HL-60/S4 treated with phorbol 12-myristate 13-acetate at 8.2 ng/mL for 4 days and 3 days (cell line): ENCODE results near the gene PLIN3.
"Not testable (repeated sequence)": the region's sequence is repeated elsewhere in the genome, so short reads cannot be mapped to it uniquely, and the experiment has no call there.

ENCODE experiments used
- in situ Hi-C: fragments of 300-500 bp; cut with MboI; formaldehyde crosslinking; loops from 2 replicates; pipeline ENCODE4 v1.15.0; 2022; ENCODE audit warnings: low sequenced_read_pairs

The PLIN3 gene

GRCh38 chr19:4891066-4891465 is 23.6 kb upstream of the PLIN3 start:
- in situ Hi-C loops: no loop called here

GRCh38 chr19:4889034-4889815 is 21.8 kb upstream of the PLIN3 start:
- in situ Hi-C loops: no loop called here

GRCh38 chr19:4887803-4888202 is 20.3 kb upstream of the PLIN3 start:
- in situ Hi-C loops: not testable (repeated sequence)

DNA sequence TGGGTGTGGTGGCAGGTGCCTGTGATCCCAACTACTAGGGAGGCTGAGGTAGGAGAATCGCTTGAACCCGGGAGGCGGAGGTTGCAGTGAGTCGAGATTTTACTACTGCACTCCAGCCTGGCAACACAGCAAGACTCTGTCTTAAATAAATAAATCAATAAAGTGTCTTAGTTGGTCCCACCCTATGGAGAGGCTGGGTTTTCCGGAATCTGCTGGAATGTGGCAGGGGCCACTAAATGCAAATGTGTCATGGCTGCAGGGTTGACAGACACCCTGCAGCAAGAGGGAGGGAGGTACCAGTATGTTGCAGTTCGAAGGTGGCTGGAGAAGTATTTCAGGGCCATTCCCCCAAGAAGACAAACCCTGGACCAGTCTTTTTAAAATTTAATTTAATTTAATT is 17.5 kb upstream of the PLIN3 start:
- in situ Hi-C loops: not testable (repeated sequence)

DNA sequence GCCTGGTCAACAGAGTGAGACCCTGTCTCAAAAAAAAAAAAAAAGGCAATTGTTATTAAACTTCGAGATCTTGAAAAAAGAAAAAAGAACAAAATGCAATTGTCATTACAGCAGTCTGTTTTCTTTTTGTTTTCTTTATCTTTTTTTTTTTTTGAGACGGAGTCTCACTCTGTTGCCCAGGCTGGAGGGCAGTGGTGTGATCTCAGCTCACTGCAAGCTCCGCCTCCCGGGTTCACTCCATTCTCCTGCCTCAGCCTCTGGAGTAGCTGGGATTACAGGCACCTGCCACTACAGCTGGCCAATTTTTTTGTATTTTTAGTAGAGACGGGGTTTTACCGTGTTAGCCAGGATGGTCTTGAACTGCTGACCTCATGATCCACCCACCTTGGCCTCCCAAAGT is 15.4 kb upstream of the PLIN3 start:
- in situ Hi-C loops: not testable (repeated sequence)

DNA sequence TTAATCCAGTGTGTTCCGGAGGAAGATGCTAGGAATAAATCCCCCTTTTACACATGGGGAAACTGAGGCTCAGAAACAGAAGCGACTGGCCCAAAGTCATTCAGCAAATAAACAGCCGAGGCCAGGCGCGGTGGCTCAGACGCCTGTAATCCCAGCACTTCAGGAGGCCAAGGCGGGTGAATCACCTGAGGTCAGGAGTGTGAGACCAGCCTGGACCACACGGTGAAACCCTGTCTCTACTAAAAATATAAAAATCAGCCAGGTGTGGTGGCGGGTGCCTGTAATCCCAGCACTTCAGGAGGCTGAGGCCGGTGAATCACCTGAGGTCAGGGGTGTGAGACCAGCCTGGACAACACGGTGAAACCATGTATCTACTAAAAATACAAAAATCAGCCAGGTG is 11.6 kb upstream of the PLIN3 start:
- in situ Hi-C loops: no loop called here

- in situ Hi-C loops: no loop called here
These were observed 11.1 kb upstream of the PLIN3 start for GRCh38 chr19:4878491-4878968.

DNA sequence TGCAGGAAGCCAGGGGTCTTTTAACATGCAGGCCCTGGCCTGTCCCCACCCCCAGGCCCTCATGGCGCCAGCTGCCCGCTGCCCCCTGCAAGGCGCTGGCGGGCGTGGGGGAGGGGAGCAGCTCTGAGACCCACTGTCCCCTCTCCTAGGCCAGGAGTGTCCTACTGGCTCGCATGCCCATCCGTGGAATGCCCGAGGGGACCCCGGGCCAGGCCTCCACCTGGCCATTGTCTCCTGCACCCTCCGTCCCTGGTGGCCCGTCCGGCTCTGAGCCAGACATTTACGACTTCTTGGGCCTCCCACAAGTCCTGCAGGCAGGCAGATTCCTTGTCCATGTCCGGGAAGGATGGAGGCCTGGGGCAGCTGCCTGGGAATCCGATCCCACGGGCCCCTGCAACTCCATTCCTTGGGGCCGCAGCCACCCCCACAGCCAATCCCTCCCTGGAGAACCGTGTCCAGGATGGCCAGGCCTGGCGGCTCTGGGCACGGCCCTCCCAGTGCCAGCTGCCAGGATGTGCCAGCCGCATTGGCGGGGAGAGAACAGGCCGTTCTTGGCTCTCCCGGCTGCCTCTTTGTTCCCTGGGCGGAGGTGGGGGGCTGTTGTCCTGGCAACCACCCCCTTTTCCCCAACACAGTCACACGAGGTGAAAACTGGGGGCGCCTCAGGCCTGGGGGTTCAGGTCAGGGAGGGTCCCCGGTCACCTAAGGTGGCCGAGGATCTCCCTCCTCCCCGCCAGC is 10.5 kb upstream of the PLIN3 start:
- in situ Hi-C loops: no loop called here

GRCh38 chr19:4873930-4874329 is 6.5 kb upstream of the PLIN3 start:
- in situ Hi-C loops: no loop called here

- in situ Hi-C loops: no loop called here
These were observed 4.2 kb upstream of the PLIN3 start for GRCh38 chr19:4871711-4872110.

DNA sequence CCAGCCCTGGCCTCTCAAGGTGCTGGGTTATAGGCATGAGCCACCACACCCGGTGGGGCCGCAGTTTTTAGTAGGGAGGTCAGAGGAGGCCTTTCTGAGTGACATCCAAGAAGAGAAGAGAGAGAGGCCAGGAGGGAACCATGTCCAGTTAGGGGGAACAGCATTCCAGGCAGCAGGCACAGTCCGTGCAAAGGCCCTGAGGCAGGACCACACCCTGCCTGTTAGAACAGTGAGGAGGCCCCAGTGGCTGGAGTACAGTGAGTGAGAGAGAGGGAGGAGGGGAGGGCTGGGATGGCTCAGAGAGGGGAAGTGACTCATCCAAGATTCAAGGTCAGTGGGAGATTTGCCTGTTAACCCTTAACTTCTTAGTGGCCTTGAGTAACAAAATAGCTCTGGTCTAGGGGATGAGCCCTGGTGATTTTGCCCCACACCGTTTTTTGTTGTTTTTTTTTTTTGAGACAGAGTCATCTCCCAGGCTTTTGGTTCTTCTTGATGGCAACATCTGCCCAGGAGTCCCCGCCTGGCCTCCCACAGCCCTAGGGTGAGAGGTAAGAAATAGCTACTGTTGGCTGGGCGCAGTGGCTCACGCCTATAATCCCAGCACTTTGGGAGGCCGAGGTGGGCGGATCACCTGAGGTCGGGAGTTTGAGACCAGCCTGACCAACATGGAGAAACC is 2.7 kb upstream of the PLIN3 start:
- in situ Hi-C loops: no loop called here

DNA sequence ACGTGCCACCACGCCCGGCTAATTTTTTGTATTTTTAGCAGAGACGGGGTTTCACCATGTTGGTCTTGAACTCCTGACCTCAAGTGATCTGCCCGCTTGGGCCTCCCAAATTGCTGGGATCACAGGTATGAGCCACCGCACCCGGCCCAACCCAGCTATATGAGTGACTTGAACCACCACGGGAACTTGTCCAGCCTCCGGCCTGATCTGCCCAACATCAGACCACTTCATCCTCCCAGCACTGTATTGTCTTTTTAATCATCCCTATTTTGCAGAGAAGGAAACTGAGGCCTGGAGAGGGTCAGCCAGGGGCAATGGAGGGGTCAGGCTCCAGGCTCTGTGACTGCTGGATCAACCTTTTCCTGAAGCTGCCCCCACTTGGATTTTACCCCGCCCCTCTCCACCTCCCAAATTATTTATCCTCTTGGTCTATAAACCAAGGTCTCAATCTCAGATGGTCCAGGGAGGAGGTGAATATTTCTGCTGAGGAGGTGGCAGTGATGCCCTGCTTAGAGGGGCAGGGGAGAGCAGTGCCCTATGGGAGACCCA is 893 bp upstream of the PLIN3 start:
- in situ Hi-C loops: no loop called here

DNA sequence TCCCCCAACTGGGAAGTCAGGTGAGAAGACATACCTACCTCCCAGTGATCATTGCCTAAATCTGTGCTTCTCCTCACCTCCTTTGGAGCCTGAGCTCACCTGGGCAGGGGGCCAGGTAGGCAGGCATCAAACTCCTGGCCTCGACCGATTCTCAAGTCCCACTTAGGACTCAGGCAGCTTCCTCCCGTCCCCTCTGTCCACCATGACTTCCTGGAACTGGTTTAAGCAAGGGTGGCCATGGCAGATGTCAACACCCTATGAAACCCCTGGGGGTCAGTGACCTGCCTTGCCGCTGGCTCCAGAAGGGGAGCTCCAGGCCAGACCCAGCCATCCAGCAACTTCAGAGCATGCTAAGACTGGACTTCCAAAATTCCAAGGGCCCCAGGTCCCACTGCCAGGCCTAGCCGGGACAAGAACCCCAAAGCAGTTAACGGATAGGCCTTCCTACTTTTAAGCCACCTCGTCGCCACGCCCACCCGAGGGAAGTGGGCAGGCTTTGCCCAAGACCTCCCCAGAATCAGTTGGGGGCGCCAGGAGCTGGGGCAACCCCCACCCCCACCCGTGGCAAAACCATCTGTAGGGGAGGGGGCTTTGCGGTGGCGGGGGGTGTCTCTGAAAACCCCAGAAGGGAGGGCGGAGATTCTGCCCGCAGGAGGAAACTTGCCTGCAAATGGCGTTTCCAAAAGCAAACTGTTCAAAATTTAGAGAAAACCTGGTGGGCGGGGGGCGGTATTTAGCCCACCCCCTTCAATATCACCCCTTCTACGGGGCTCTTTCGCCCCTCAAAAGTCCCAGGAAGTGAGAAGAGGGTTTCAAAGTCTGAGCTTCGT is 657 bp downstream of the PLIN3 start:
- in situ Hi-C loops: no loop called here

DNA sequence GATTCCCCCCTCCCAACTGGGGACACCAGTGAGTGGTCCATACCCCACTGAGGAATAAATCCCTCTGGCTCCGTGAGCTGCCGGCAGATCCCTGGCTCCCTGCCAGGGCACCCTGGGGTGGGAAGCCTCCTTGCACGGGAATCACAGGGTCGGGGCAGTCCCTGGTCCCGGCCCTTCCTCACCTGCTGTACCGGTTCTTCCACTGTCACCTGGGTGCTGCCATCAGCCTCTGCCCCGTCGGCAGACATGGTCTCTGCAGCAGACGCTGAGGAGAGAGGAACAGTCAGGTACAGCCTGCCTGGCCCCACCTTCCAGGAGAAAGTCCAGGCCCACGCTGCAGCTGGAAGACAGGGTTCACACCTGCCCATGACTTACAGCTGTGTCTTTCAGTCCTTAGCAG is 6.3 kb downstream of the PLIN3 start:
- in situ Hi-C loops: no loop called here

DNA sequence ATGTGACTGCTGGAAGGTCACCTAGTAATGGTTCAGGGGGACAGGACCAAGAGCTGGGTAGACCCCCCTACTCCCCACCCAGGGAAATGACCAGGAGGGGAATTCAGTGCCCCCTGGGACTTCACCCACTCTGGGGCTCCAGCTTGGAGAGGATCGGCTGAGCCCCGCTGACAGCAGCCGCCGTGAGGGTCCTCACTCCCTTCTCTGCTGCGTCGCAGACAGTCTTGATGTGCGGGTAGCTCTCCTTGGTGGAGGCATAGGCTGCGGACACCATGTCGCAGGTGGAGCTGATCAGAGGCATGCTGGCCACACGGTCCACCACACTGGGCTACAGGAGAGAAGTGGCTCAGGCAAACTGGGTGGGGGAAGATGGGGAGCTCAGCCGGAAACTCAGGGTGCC is 7.8 kb downstream of the PLIN3 start:
- in situ Hi-C loops: no loop called here

- in situ Hi-C loops: not testable (repeated sequence)
These were observed 11.0 kb downstream of the PLIN3 start for GRCh38 chr19:4856468-4856867.

DNA sequence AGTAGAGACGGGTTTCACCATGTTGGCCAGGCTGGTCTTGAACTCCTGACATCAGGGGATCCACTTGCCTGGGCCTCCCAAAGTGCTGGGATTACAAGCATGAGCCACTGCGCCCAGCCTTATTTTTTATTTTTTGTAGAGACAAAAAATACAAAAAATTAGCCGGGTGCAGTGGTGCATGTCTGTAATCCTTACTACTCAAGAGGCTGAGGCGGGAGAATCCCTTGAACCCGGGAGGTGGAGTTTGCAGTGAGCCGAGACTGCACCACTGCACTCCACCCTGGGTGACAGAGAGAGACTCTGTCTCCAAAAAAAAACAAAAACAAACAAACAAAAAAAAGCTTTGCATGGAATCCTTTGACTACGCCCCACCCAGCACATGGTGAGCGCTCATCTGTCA is 14.0 kb downstream of the PLIN3 start:
- in situ Hi-C loops: not testable (repeated sequence)

DNA sequence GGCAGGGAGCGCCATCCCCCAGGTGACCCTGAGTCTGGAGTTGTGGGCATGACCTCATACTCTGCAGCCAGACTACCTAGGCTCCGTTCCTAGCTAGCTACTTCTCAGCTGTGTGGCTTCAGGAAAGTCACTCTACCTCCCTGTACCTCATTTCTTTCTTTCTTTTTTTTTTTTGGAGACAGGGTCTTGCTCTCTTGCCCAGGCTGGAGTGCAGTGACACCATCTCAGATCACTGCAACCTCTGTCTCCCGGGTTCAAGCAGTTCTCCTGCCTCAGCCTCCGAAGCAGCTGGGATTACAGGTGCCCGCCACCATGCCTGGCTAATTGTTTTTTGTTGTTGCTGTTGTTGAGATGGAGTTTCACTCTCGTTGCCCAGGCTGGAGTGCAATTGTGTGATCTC is 15.0 kb downstream of the PLIN3 start:
- in situ Hi-C loops: no loop called here

GRCh38 chr19:4851551-4852290 is 15.7 kb downstream of the PLIN3 start:
- in situ Hi-C loops: no loop called here

GRCh38 chr19:4849019-4849418 is 18.4 kb downstream of the PLIN3 start:
- in situ Hi-C loops: no loop called here
